Mesodermal cell (in vitro differentiated cells): Measurements from ENCODE around the gene CPEB4.

Source experiments
- H3K27ac ChIP-seq: 2 replicates; pipeline ENCODE4 v1.7.0; 2013; ENCODE audit warnings: mild to moderate bottlenecking, low read depth, low read length, moderate library complexity; ENCODE audit not compliant: severe bottlenecking
- H3K36me3 ChIP-seq: 2 replicates; pipeline ENCODE4 v1.7.1; 2013; ENCODE audit warnings: mild to moderate bottlenecking, low read length, moderate library complexity; ENCODE audit not compliant: control insufficient read depth, insufficient read depth
- H3K4me1 ChIP-seq: one replicate; pipeline ENCODE4 v1.7.1; 2013; ENCODE audit warnings: mild to moderate bottlenecking, low read length; ENCODE audit not compliant: insufficient read depth, control insufficient read depth, poor library complexity, severe bottlenecking
- H3K4me3 ChIP-seq: 2 replicates; pipeline ENCODE4 v1.7.0; 2013; ENCODE audit warnings: low read length, control low read depth, mild to moderate bottlenecking; ENCODE audit not compliant: insufficient read depth, poor library complexity, severe bottlenecking; ENCODE audit errors: extremely low read depth
- H3K9me3 ChIP-seq: 2 replicates; pipeline ENCODE4 v1.7.1; 2013; ENCODE audit warnings: mild to moderate bottlenecking, low read length, moderate library complexity; ENCODE audit not compliant: control insufficient read depth
- WGBS, 2 experiments: methylation state at CpG; one replicate each; pipeline ENCODE4 v1.1.5; 2013; ENCODE audit warnings: missing lambda C conversion rate in 2 of 2; ENCODE audit not compliant: insufficient coverage in 2 of 2; 5-methylcytosine and 5-hydroxymethylcytosine counted together

The CPEB4 gene

DNA sequence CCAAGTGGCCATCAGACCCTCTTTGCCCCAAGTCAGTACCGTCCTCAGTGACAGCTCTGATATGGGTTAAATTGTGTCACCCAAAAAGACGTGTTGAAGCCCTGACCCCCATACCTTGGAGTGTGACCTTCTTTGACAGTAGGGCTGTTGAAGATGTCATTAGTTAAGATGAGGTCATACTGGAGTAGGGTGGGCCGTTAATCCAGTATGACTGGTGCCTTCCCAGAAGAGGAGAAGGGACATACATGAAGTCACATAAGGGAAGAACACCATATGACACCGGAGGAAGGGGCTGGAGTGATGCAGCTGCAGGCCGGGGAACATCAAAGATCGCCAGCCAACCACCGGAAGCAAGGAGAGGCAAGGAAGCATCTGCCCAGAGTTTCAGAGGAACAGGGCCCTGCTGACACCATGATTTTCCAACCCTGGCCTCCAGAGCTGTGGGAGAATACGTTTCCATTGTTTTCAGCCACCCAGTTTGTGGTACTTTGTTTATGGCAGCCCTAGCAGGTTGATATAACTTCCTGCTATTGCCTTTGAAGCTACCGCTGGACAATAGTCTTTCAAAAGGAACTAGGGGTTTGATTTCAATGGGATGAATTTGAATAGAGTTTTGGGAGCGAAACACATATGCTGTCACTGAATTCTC lies 36.4 kb upstream of the CPEB4 start:
- Histone ChIP-seq H3K36me3 (no peaks in the 10 kb centered on the region), H3K9me3 (peaks cover 12% of the 10 kb centered on the region), H3K4me3 (no peak overlapping the region), H3K27ac (no peak overlapping the region), H3K4me1 (peaks cover 11% of the 10 kb centered on the region)
- WGBS, 2 experiments, result 84 to 88% methylated on average over 7 to 9 of the region's 10 CpGs

DNA sequence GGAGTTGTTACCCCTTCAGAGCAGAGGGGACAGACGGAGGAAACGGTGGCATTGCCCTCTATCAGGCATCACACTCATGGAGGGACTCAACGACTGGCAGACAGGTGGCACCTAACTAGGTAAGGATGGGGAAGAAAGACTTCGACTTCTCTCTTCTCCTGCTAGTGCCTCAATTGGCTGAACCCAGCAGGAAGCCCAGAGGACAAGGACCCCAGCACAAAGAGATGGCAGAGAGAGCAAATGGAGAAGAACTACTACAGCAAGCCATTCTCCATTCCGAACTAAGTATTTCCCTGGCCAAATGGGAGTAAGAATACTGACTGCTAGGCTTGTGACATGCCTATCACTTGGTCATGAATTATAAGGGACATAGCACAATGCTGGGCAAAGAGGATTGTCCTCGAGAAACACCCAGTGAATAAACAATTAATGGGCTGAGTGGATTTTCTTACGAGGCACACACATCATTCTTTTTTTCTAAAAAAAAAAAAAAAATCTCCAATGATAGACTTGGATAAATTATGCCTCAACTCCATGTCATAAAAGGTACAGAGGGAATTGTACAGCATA lies 35.3 kb upstream of the CPEB4 start:
- 89 to 97% methylated on average over 3 to 4 of the region's 7 CpGs for WGBS, 2 experiments
- Histone ChIP-seq H3K27ac (no peak overlapping the region), H3K36me3 (no peaks in the 10 kb centered on the region), H3K9me3 (peaks cover 12% of the 10 kb centered on the region), H3K4me1 (peaks cover 11% of the 10 kb centered on the region), H3K4me3 (no peak overlapping the region)

DNA sequence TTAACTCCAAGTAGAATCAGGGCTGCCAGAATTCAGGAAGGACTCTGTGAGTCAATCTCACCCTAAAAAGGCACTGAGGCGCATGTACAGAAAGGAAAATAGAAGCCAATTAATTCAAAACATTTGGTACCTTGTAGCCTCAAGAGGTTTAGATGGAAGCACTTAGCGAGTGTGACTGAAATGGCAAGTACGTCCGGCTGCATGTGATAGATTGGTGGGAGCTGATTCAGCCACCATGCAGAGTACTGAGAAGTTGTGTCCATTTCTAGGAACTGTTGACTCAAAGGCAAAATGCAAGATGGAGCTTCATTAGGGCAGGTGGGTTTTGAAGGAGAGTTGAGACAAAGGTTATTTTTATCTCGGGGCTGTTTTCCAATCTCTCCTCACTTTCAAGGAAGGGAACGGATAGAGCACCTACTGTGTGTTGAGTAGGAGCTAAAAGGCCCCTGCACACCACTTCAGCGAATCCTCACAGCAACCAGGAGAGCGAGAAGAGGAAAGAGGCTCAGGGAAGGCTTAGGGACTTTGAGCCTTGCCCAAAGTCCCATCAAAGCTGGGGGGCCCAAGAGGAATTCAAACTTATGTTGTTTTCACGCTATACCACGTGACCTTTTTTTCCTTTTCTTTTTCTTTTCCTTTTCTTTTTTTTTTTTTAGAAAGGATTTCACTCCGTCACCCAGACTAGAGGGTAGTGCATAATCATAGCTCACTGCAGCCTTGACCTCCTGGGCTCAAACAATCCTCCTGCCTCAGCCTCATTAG lies 34.6 kb upstream of the CPEB4 start:
- WGBS, 2 experiments, result 87 to 91% methylated on average over 5 to 9 of the region's 11 CpGs
- Histone ChIP-seq H3K4me3 (no peak overlapping the region), H3K36me3 (no peaks in the 10 kb centered on the region), H3K27ac (no peak overlapping the region), H3K9me3 (peaks cover 8% of the 10 kb centered on the region), H3K4me1 (peaks cover 11% of the 10 kb centered on the region)

DNA sequence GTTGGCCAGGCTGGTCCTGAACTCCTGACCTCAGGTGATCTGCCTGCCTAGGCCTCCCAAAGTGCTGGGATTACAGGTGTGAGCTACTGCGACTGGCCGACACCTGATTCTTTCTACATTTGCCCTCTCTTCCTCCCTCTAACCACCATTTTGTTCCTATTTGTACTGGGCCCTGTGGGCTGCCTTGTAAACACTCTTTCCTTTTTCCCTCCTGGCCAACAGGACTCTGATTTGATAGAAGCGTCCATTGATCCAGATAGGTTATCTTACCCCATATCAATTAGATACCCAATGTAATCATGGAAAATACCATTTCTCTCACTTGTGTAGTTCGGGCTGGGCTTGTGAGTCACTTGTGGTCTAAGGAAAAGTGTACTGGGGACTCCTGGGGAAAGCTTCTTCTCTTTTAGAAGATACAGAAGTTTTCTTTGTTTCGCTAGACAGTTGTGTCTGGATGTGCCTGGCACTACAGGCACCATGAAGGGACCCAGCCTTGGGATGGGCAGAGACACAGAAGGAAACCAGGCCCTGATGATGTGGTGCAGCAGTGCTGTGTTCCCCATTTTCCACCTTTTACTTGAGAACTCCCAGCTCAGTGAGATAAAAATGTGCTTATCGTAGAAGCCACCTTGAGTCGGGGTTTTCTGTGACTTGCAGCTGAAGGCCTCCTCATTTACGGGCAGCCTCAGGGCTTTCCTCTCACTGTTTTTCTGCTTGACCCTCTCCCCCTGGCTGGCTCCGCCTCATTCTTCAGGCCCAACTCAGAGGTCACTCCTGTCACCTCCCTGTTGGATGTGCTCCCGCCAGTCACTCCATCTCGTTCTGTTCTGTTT lies 32.8 kb upstream of the CPEB4 start:
- 92 to 93% methylated on average over 8 to 10 of the region's 11 CpGs for WGBS, 2 experiments
- no peak overlapping the region for H3K4me3 ChIP-seq
- no peak overlapping the region for H3K27ac ChIP-seq
- H3K36me3 ChIP-seq, result no peaks in the 10 kb centered on the region
- H3K9me3 ChIP-seq, result no peaks in the 10 kb centered on the region
- peaks cover 19% of the 10 kb centered on the region for H3K4me1 ChIP-seq

DNA sequence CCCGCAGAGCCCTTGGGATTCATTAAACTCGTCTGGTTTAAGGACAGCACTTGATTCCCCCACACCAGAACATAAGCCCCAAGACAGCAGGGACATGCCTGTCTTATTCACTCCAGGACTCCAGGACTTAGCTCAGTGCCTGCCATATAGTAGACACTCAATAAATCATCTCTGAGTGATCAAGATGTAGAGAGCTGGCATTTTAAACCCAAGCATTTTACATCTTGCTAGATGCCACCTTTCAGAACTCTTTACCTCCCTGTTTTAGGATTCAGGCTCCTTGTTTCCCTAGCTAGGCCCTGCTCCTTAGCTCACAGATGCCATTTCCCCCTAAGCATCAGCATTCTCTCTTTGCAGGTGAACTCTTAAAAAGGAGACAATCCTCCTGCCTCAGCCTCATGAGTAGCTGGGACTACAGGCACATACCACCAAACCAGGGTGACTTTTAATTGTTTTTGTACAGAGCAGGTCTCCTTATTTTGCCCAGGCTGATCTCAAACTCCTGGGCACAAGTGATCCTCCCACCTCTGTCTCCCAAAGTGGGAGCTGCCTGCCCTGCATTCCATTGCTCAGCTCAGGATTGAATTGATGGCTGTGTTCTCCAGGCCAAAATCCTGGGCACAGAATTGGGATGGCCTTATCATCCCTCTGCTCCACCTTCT lies 32.0 kb upstream of the CPEB4 start:
- no peak overlapping the region for H3K27ac ChIP-seq
- H3K9me3 ChIP-seq, result no peaks in the 10 kb centered on the region
- H3K36me3 ChIP-seq, result no peaks in the 10 kb centered on the region
- WGBS, 2 experiments, result 71 to 81% methylated on average over 2 of the region's 2 CpGs
- H3K4me3 ChIP-seq, result no peak overlapping the region
- H3K4me1 ChIP-seq, result peaks cover 26% of the 10 kb centered on the region

DNA sequence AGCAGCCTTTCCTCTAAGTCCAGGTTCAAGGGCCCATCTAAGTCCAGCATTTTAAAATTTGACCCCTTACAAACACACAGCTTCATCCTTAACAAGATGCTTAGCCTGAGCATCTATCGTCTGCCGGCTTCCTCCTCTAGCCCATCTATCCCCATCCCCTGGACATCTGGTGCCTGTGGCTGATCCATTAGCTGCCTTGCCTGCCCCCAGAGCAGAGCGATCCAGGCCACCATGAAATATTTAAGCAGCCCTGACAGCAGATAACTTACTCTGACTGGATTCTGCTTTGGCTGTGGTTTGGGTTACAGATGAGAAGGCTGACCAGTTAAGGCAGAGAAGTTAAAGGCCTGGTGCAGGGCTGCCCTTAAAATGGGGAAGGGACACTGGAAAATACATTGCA lies 30.9 kb upstream of the CPEB4 start:
- H3K4me3 ChIP-seq, result no peak overlapping the region
- H3K27ac ChIP-seq, result no peak overlapping the region
- H3K36me3 ChIP-seq, result no peaks in the 10 kb centered on the region
- WGBS, 2 experiments, result 100% methylated on average over 1 to 3 of the region's 3 CpGs
- peaks cover 28% of the 10 kb centered on the region for H3K4me1 ChIP-seq
- H3K9me3 ChIP-seq, result no peaks in the 10 kb centered on the region

DNA sequence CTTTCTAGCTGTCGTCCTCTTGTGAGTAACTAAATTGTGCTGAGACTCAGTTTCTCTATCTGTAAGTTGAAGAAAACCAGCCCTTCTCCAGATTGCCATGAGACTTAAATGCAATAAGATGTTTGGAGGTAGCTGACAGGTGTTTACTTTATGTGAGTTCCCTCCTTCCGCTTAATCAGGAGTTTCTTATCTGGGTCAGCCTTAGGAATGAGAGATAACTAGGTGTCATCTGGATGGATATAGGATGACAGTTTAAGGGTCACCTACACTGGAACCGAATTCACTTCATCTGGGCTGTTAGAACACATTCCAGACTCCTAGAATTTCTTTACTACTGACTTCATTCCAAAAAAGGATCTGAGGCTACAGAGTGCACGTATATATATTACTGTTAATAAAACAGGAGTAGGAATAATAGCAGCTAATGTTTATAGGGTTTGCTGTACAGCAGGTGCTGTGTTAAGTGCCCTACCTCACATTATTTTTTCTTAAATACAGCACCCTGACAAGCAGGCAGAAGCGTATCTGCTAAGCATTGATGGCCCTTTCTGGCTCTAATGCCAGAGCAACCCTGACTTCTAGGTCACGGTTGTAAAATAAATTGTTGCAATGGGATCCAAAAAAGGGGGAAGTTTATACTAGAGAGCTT lies 30.0 kb upstream of the CPEB4 start:
- H3K4me3 ChIP-seq, result no peak overlapping the region
- no peaks in the 10 kb centered on the region for H3K9me3 ChIP-seq
- WGBS, 2 experiments, result 83% methylated on average over 2 of the region's 6 CpGs; no CpG with 5 or more reads in 1 of the 2 experiments
- peaks cover 31% of the 10 kb centered on the region for H3K4me1 ChIP-seq
- no peak overlapping the region for H3K27ac ChIP-seq
- no peaks in the 10 kb centered on the region for H3K36me3 ChIP-seq

DNA sequence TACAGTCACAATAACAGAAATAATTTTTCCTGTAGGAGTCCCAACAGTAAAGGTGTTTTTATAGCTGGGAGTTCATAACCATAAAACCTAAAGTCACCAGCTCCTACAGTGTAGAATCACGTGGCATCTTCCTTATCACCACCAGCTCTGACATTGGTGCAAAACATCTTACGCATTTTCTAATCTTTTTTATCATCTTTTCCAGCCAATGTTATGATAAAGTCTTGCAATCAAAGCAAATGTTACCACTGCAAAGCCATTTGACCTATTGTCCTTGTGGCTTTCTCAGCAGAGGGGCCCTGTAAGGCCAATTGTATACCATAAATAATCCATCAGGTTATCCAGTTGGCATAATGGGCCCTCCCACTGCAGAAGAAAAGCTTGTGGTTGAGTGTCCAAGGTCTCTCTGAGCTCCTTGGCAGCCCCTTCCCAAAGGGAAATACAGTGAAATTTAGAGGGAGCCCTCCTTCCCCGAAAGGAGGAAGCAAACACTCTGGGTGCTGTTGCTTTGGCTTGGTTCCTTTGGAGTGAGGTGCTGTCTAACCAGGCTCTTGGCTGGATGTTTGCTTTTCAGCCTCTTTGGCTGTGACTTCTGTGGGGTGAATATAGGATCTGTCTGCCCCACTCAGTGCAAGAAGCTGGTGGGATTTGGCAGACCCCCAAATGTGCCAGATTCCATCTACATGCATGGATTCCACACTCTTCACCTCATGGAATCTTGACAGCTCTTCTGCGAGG lies 29.3 kb upstream of the CPEB4 start:
- no peak overlapping the region for H3K27ac ChIP-seq
- no peaks in the 10 kb centered on the region for H3K36me3 ChIP-seq
- H3K4me1 ChIP-seq, result peaks cover 31% of the 10 kb centered on the region
- WGBS, 2 experiments, result 94 to 100% methylated on average over 3 of the region's 4 CpGs
- H3K9me3 ChIP-seq, result no peaks in the 10 kb centered on the region
- no peak overlapping the region for H3K4me3 ChIP-seq

DNA sequence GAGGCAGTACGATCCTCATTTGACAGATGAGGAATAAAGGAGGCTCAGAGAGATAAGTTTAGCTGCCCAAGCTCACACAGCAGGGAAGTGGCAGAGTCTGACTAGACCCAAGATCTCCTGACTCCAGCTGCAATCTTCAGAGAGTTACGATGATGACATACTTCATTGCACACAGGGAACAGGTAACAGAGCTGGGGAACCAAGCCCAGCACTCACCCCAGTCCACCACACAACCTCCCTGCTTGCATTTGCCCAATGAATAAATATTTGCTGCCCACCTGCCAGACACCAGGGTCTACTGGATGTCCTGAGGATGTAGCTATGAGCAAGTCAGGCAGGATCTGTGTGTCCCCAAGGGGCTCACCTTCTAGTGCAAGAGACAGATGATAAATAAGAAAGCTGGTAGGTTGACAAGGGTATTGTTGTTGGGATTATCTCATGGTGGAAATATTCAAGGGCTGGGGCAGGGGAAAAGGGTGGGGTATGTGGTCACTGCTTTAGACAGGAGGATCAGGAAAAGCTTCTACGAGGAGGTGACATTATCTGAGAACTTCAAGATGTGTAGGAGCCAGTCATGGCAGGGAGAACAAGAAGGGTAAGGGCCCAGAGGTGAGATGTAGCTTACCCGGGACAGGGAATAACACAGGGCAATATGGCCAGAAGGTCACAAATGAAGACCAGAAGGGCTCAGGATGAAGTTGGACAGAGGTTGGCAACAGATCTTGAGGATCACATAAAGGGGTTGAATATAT lies 28.6 kb upstream of the CPEB4 start:
- Histone ChIP-seq H3K36me3 (no peaks in the 10 kb centered on the region), H3K4me1 (peaks cover 29% of the 10 kb centered on the region), H3K4me3 (no peak overlapping the region), H3K9me3 (no peaks in the 10 kb centered on the region), H3K27ac (no peak overlapping the region)
- 93 to 94% methylated on average over 4 of the region's 4 CpGs for WGBS, 2 experiments
